Naive B cell (primary cell): ENCODE data around the gene HINT1. TPM values are rescaled to one million over a fixed set of nuclear protein-coding genes. Genes with fewer than 3 reads are reported as not detected.
"Not testable (repeated sequence)": the region's sequence is repeated elsewhere in the genome, so short reads cannot be mapped to it uniquely, and the experiment has no call there.

Experiments
- ATAC-seq, 2 donors: fragments of 150-1000 bp; cut with Tn5 transposase; 2 replicates each; pipeline ENCODE4 v1.10.0; 2021; ENCODE audit warnings: low read depth in 2 of 2, mild to moderate bottlenecking in 2 of 2, moderate library complexity in 2 of 2
- DNase-seq: peaks from one replicate; pipeline ENCODE4 v3.0.0; 2022
- H3K27ac Mint-ChIP-seq, 6 donors: one replicate each; pipeline ENCODE4 v1.8.0; 2020 to 2022; ENCODE audit warnings: mild to moderate bottlenecking in 6 of 6, mixed read lengths in 6 of 6, moderate library complexity in 5 of 6, inconsistent platforms in 2 of 6
- H3K27me3 Mint-ChIP-seq, 3 donors: one replicate each; pipeline ENCODE4 v1.8.0; 2021 to 2022; ENCODE audit warnings: mixed read lengths in 3 of 3, mild to moderate bottlenecking in 1 of 3
- H3K36me3 Mint-ChIP-seq, 2 donors: one replicate each; pipeline ENCODE4 v1.8.0; 2020 to 2022; ENCODE audit warnings: mixed read lengths in 2 of 2, inconsistent platforms in 1 of 2, mild to moderate bottlenecking in 1 of 2
- H3K4me1 Mint-ChIP-seq, 3 donors: one replicate each; pipeline ENCODE4 v1.8.0; 2020 to 2022; ENCODE audit warnings: mixed read lengths in 3 of 3, inconsistent platforms in 1 of 3, mild to moderate bottlenecking in 1 of 3, moderate library complexity in 1 of 3
- H3K4me3 Mint-ChIP-seq, 8 donors: one replicate each; pipeline ENCODE4 v1.8.0; 2020 to 2022; ENCODE audit warnings: mild to moderate bottlenecking in 8 of 8, mixed read lengths in 8 of 8, moderate library complexity in 8 of 8, inconsistent platforms in 2 of 8
- H3K9me3 Mint-ChIP-seq, 7 donors: one replicate each; pipeline ENCODE4 v1.8.0; 2020 to 2022; ENCODE audit warnings: mixed read lengths in 7 of 7, mild to moderate bottlenecking in 5 of 7, inconsistent platforms in 2 of 7, moderate library complexity in 1 of 7
- polyA plus RNA-seq, 6 donors: library from polyadenylated mRNA; unstranded; fragments of 300-500 nt; fragmentation: Illumina TruSeq; gene quantifications; one replicate each; pipeline ENCODE4 v1.2.3, GENCODE V29; 2021; ENCODE audit warnings: low read depth in 6 of 6

HINT1 gene
- polyA plus RNA-seq, 6 donors from 2014 or later = 346 to 502 (median 420) TPM

DNA sequence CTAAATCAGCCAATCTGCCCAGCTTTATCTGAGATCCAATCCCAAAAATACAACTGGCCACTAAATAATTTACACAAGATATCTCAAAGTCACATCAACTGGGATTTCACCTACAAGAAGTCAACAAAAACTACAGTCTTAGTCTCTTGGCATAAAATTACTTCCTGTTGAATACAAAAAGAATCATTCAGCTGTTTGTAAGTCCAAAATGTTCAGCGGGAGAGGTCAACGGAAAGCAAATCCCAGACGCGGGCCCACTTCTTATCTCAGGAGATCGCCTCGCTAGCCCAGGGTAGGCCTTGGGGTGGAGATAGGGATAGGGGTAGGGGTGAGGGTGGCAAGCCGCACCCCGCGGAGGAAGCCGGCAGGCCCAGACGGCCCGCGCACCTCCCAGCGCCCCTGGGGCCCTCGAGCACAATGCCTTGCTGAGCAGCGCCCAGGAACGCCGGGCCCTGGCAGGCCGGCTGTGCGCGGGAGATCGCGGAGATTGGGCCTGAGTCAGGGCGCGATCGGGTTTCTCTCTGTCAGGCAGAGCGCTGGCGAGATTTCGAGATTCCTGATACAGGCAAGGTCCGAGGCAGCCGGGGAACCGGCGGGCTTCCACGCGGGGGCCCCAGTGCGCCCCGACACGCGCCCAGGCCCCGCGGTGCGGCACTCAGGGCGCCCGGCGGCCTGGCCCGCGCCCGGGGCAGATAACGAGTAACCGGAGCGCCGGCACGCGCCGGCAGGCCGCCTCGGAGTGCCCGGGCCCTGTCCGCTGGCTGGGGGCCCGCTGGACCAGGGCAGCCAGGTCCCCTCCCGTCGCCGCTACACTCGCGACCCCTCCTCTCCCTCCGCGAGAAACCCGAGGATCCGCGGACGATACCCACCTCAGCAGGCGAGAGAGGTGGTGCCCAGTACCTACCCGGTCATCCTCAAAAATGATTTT lies 601 bp downstream of the HINT1 start:
- Mint-ChIP-seq H3K4me1 (peaks cover 29 to 42% (median 33%) of the 10 kb centered on the region in 3 donors), H3K27ac (peak overlapping the region; percentile 94 to 99 (median 98)), H3K36me3 (peaks cover 1 to 4% of the 10 kb centered on the region in 2 donors), H3K27me3 (no peaks in the 10 kb centered on the region), H3K9me3 (no peaks in the 10 kb centered on the region), H3K4me3 (peak overlapping the region; percentile 88 to 99 (median 96))
- ATAC-seq = peak; percentile 77 to 79
- peak; percentile 76 for DNase-seq

GRCh38 chr5:131163276-131164119 lies 1.6 kb downstream of the HINT1 start:
- Mint-ChIP-seq H3K27ac (peak overlapping the region; percentile 89 to 97 (median 94)), H3K27me3 (no peaks in the 10 kb centered on the region), H3K36me3 (peaks cover 6 to 13% of the 10 kb centered on the region in 2 donors), H3K9me3 (no peaks in the 10 kb centered on the region), H3K4me3 (peak overlapping the region; percentile 71 to 96 (median 92)), H3K4me1 (peaks cover 32 to 45% (median 36%) of the 10 kb centered on the region in 3 donors)
- ATAC-seq (no peak), DNase-seq (no peak)

- H3K27me3 Mint-ChIP-seq = no peaks in the 10 kb centered on the region
- H3K4me1 Mint-ChIP-seq = peaks cover 17 to 31% (median 25%) of the 10 kb centered on the region in 3 donors
- DNase-seq (no peak), ATAC-seq (no peak)
- H3K36me3 Mint-ChIP-seq = peaks cover 6 to 21% of the 10 kb centered on the region in 2 donors
- peak overlapping the region in 2 of 6 donors; percentile 26 to 30 for H3K27ac Mint-ChIP-seq
- H3K9me3 Mint-ChIP-seq = peaks cover 0 to 2% (median 0%) of the 10 kb centered on the region in 7 donors
- H3K4me3 Mint-ChIP-seq = peak overlapping the region in 1 of 8 donors; percentile 9
These were observed 4.9 kb downstream of the HINT1 start for GRCh38 chr5:131160134-131160533.

- DNase-seq (no peak), ATAC-seq (no peak)
- Mint-ChIP-seq H3K9me3 (peaks cover 0 to 2% (median 0%) of the 10 kb centered on the region in 7 donors), H3K4me1 (peaks cover 8 to 11% (median 9%) of the 10 kb centered on the region in 3 donors), H3K27me3 (no peaks in the 10 kb centered on the region), H3K4me3 (no peak overlapping the region), H3K36me3 (peaks cover 6 to 17% of the 10 kb centered on the region in 2 donors), H3K27ac (peak overlapping the region in 3 of 6 donors; percentile 23 to 39 (median 31))
These were observed 8.1 kb downstream of the HINT1 start for GRCh38 chr5:131156957-131157356.

GRCh38 chr5:131156385-131156784 lies 8.7 kb downstream of the HINT1 start:
- peaks cover 6 to 17% of the 10 kb centered on the region in 2 donors for H3K36me3 Mint-ChIP-seq
- peaks cover 4 to 9% (median 9%) of the 10 kb centered on the region in 3 donors for H3K4me1 Mint-ChIP-seq
- no peak overlapping the region for H3K4me3 Mint-ChIP-seq
- H3K27me3 Mint-ChIP-seq = no peaks in the 10 kb centered on the region
- no peak for ATAC-seq
- peak overlapping the region in 2 of 6 donors; percentile 85 to 92 for H3K27ac Mint-ChIP-seq
- peaks cover 0 to 2% (median 0%) of the 10 kb centered on the region in 7 donors for H3K9me3 Mint-ChIP-seq
- no peak for DNase-seq

DNA sequence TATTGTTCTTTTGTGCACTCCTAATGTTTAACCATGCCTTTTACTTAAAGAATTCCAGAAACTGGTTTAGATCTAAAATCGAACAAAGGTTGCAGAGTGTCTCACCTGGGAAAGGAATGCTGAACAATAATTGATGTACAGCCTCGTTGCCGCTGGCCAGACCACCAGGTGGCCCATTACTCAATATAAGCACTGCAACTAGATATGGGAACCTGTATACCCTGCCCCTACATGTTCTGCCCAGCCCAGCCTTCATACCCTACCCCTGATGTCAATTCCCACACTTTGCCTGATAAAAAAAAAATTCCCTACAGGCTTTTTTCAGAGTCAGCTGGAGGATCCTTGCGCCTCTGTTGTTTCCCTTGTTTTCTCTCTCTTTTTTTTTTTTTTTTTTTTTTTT lies 13.8 kb downstream of the HINT1 start:
- peaks cover 0 to 3% (median 0%) of the 10 kb centered on the region in 3 donors for H3K4me1 Mint-ChIP-seq
- ATAC-seq = no peak
- H3K27ac Mint-ChIP-seq = no peak overlapping the region
- H3K27me3 Mint-ChIP-seq = no peaks in the 10 kb centered on the region
- DNase-seq = no peak
- H3K9me3 Mint-ChIP-seq = no peaks in the 10 kb centered on the region
- no peak overlapping the region for H3K4me3 Mint-ChIP-seq
- H3K36me3 Mint-ChIP-seq = no peaks in the 10 kb centered on the region

DNA sequence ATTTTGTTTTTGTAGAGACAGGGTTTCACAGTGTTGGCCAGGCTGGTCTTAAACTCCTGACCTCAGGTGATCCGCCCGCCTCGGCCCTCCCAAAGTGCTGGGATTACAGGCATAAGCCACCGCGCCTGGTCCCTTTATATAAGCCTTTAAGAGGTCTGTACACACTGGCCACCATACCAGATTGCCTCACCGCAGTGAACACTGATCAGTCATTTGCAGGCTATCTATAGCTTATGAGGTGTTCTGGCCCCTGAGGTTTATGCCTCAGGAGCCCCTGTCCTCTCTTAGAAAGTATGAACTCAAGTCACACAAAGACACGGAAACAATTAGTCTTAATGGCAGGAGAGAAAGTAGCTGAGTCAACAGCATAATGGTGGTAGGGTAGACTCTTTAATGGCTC lies 14.6 kb downstream of the HINT1 start:
- Mint-ChIP-seq H3K27ac (peak overlapping the region in 2 of 6 donors; percentile 18 to 32), H3K4me1 (peaks cover 0 to 3% (median 0%) of the 10 kb centered on the region in 3 donors), H3K27me3 (no peaks in the 10 kb centered on the region), H3K4me3 (no peak overlapping the region), H3K36me3 (no peaks in the 10 kb centered on the region), H3K9me3 (no peaks in the 10 kb centered on the region)
- ATAC-seq (no peak), DNase-seq (no peak)

- Mint-ChIP-seq H3K4me3 (no peak overlapping the region), H3K36me3 (no peaks in the 10 kb centered on the region), H3K4me1 (peaks cover 0 to 2% (median 0%) of the 10 kb centered on the region in 3 donors), H3K27ac (no peak overlapping the region), H3K9me3 (peaks cover 0 to 3% (median 0%) of the 10 kb centered on the region in 7 donors), H3K27me3 (no peaks in the 10 kb centered on the region)
- DNase-seq (no peak), ATAC-seq (no peak)
These were observed 16.2 kb downstream of the HINT1 start for GRCh38 chr5:131148835-131149234.

- Mint-ChIP-seq H3K36me3 (no peaks in the 10 kb centered on the region), H3K4me3 (no peak overlapping the region), H3K27me3 (peaks cover 0 to 3% (median 0%) of the 10 kb centered on the region in 3 donors), H3K9me3 (peaks cover 0 to 3% (median 0%) of the 10 kb centered on the region in 7 donors), H3K27ac (peak overlapping the region in 1 of 6 donors; percentile 60), H3K4me1 (no peaks in the 10 kb centered on the region)
- DNase-seq = no peak
- no peak for ATAC-seq
These were observed 17.8 kb downstream of the HINT1 start for GRCh38 chr5:131147258-131147657.

GRCh38 chr5:131142970-131143617 lies 22.0 kb downstream of the HINT1 start:
- Mint-ChIP-seq H3K36me3 (no peaks in the 10 kb centered on the region), H3K27me3 (peaks cover 3 to 11% (median 6%) of the 10 kb centered on the region in 3 donors), H3K4me3 (no peak overlapping the region), H3K4me1 (no peaks in the 10 kb centered on the region), H3K9me3 (peaks cover 0 to 3% (median 0%) of the 10 kb centered on the region in 7 donors), H3K27ac (no peak overlapping the region)
- DNase-seq (no peak), ATAC-seq (no peak)

DNA sequence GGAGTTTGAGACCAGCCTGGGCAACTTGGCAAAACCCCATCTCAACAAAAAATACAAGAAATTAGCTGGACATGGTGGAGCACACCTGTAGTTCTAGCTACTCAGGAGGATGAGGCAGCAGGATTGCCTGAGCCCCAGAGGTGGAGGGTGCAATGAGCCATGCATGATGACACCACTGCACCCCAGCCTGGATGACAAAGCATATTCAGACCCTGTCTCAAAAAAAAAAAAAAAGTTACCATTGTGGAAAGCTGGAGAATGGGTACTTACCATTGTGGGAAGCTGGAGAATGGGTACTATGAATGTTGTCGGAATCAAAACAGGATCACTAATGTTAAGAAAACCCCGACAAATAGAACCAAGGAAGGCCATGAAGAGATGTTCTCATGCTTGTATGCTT lies 25.7 kb downstream of the HINT1 start:
- no peak for DNase-seq
- H3K9me3 Mint-ChIP-seq = peaks cover 0 to 10% (median 3%) of the 10 kb centered on the region in 7 donors
- no peaks in the 10 kb centered on the region for H3K4me1 Mint-ChIP-seq
- no peak overlapping the region for H3K4me3 Mint-ChIP-seq
- no peaks in the 10 kb centered on the region for H3K36me3 Mint-ChIP-seq
- peaks cover 3 to 25% (median 11%) of the 10 kb centered on the region in 3 donors for H3K27me3 Mint-ChIP-seq
- peak overlapping the region in 1 of 6 donors; percentile 67 for H3K27ac Mint-ChIP-seq
- ATAC-seq = no peak

DNA sequence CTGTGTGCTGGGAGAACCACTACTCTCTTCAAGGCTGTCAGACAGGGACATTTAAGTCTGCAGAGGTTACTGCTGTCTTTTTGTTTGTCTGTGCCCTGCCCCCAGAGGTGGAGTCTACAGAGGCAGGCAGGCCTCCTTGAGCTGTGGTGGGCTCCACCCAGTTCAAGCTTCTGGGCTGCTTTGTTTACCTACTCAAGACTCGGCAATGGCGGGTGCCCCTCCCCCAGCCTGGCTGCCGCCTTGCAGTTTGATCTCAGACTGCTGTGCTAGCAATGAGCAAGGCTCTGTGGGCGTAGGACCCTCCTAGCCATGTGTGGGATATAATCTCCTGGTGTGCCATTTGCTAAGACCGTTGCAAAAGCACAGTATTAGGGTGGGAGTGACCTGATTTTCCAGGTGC lies 26.6 kb downstream of the HINT1 start:
- DNase-seq, H3K4me1 Mint-ChIP-seq, H3K9me3 Mint-ChIP-seq, H3K36me3 Mint-ChIP-seq, ATAC-seq, H3K4me3 Mint-ChIP-seq: not testable (repeated sequence)
- peaks cover 3 to 25% (median 11%) of the 10 kb centered on the region in 3 donors for H3K27me3 Mint-ChIP-seq
- peak overlapping the region in 1 of 6 donors; percentile 59 for H3K27ac Mint-ChIP-seq

DNA sequence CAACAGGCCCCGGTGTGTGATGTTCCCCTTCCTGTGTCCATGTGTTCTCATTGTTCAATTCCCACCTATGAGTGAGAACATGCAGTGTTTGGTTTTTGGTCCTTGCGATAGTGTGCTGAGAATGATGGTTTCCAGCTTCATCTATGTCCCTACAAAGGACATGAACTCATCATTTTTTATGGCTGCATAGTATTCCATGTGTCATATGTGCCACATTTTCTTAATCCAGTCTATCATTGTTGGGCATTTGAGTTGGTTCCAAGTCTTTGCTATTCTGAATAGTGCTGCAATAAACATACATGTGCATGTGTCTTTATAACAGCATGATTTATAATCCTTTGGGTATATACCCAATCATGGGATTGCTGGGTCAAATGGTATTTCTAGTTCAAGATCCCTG lies 32.0 kb downstream of the HINT1 start:
- not testable (repeated sequence) for H3K36me3 Mint-ChIP-seq, H3K4me1 Mint-ChIP-seq, ATAC-seq, DNase-seq, H3K4me3 Mint-ChIP-seq
- Mint-ChIP-seq H3K27ac (peak overlapping the region in 1 of 6 donors; percentile 13), H3K9me3 (peaks cover 0 to 15% (median 8%) of the 10 kb centered on the region in 7 donors), H3K27me3 (peaks cover 0 to 19% (median 0%) of the 10 kb centered on the region in 3 donors)
